ENCODE measurements around the gene PDZK1IP1. TPM values are rescaled to one million over a fixed set of nuclear protein-coding genes. Genes with fewer than 3 reads are reported as not detected.

PDZK1IP1 gene
- total and polyA plus RNA-seq, 2 donors (not counting 3 experiments of a cell fraction or from before 2014, with no cell fraction given) = 0.52 TPM; not detected in 1

DNA sequence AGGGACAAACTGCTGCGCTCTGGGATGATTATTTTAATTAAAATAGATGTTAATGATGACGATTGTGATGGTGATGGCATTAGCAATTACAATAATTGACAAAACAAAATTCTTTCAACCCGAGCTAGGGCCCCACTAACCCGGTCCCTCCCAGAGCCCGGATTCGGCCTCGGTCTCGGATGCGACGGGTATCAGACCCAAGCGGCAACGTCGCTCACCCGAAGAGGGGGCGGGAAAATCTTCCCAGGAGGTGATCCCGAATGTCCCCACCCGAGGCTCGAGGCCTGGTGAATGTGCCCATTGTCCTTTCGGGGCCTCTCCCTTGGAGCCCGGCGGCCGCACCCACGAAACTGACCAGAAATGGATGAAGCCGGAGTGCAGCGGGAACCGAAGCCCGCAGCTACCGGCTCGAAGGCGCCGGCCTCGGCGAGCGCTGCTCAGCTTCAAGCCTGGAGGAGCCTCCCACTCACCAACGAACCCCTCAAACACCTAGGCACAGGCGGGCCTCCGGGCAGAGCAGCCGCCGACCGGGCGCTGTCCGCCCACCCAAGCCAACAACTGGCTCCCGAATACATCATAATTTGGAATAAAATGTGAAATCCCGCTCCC, 41.0 kb upstream of the PDZK1IP1 start:
- H2AFZ ChIP-seq (ENCODE audit: low read depth, low read length) = no peak overlapping the region
- H3K9me1 ChIP-seq (replicated peaks; ENCODE audit: control insufficient read depth, extremely low read depth, insufficient read depth, low read length) = no peaks in the 10 kb centered on the region
- no peaks in the 10 kb centered on the region for H3K9me3 ChIP-seq (replicated peaks; ENCODE audit: control insufficient read depth, insufficient read depth, low read length)
- intact Hi-C loops (cut with micrococcal nuclease) = no loop called here
- peak overlapping the region; percentile 62 to 94 (median 93) for H3K4me3 ChIP-seq (replicated peaks in 1 of 3; ENCODE audit: insufficient read depth in 1 of 3, low read depth in 1 of 3, low read length in 3 of 3)
- TF ChIP-seq FOS (IDR thresholded peaks at IDR 0.05; ENCODE audit: borderline replicate concordance, insufficient read depth, low read length) (no peak), GATA2 (IDR thresholded peaks at IDR 0.05; ENCODE audit: insufficient read depth, insufficient read length, low read depth, low read length) (no peak), MYC (IDR thresholded peaks at IDR 0.05; ENCODE audit: low read depth, low read length) (no peak), EZH2 (IDR thresholded peaks at IDR 0.05; ENCODE audit: borderline replicate concordance, low read depth, low read length, severe bottlenecking) (no peak), JUN (IDR thresholded peaks at IDR 0.05; ENCODE audit: borderline replicate concordance, insufficient read depth, insufficient read length, low read depth) (no peak), POLR2AphosphoS5 (IDR thresholded peaks at IDR 0.05; ENCODE audit: insufficient read depth, low read depth, low read length) (no peak), POLR2A (IDR thresholded peaks at IDR 0.05; ENCODE audit: low read depth, low read length) (no peak)
- TF ChIP-seq, protein P1, sequence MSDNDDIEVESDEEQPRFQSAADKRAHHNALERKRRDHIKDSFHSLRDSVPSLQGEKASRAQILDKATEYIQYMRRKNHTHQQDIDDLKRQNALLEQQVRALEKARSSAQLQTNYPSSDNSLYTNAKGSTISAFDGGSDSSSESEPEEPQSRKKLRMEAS (IDR thresholded peaks at IDR 0.05; ENCODE audit: insufficient read depth, insufficient read length) = no peak
- TF ChIP-seq, protein P2, sequence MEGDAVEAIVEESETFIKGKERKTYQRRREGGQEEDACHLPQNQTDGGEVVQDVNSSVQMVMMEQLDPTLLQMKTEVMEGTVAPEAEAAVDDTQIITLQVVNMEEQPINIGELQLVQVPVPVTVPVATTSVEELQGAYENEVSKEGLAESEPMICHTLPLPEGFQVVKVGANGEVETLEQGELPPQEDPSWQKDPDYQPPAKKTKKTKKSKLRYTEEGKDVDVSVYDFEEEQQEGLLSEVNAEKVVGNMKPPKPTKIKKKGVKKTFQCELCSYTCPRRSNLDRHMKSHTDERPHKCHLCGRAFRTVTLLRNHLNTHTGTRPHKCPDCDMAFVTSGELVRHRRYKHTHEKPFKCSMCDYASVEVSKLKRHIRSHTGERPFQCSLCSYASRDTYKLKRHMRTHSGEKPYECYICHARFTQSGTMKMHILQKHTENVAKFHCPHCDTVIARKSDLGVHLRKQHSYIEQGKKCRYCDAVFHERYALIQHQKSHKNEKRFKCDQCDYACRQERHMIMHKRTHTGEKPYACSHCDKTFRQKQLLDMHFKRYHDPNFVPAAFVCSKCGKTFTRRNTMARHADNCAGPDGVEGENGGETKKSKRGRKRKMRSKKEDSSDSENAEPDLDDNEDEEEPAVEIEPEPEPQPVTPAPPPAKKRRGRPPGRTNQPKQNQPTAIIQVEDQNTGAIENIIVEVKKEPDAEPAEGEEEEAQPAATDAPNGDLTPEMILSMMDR (IDR thresholded peaks at IDR 0.05; ENCODE audit: extremely low read depth in 1 of 2, insufficient read depth in 1 of 2, low read depth in 1 of 2, low read length in 2 of 2) = no peak
- BruUV-seq (replicated peaks) = no TSS peak
- H3K4me1 ChIP-seq (ENCODE audit: control insufficient read depth, extremely low read depth, insufficient read depth, low read length) = peaks cover 54% of the 10 kb centered on the region
- peaks cover 58% of the 10 kb centered on the region for H3K79me2 ChIP-seq (ENCODE audit: control insufficient read depth, insufficient read depth, low read length)
- ChIA-PET POLR2A (no interaction called here), CTCF (interaction anchor here (1.0 to 7.0 kb wide), 4 partner anchors 32 to 52 kb away, joined by 3 to 76 read pairs (median 6); no protein-coding TSS in a partner anchor)
- no peaks in the 10 kb centered on the region for H3K27me3 ChIP-seq (ENCODE audit: control insufficient read depth in 2 of 2, insufficient read depth in 2 of 2, low read length in 2 of 2)
- H3K36me3 ChIP-seq (ENCODE audit: control insufficient read depth in 2 of 2, extremely low read depth in 1 of 2, insufficient read depth in 2 of 2, low read length in 2 of 2) = no peaks in the 10 kb centered on the region
- dilution Hi-C loops (cut with MboI; ENCODE audit: extremely low pct_ligation_motif_present, low sequenced_read_pairs) = no loop called here
- DNase-seq (ENCODE audit: low read depth, low spot score) (no peak), FAIRE-seq (peak; percentile 52)
- H3K9ac ChIP-seq (replicated peaks; ENCODE audit: extremely low read depth, insufficient read depth, low read length) = peak overlapping the region; percentile 94
- H3K4me2 ChIP-seq (ENCODE audit: insufficient read depth, low read length) = peak overlapping the region; percentile 97
- H4K20me1 ChIP-seq (replicated peaks; ENCODE audit: control insufficient read depth, extremely low read depth, insufficient read depth, low read length) = no peaks in the 10 kb centered on the region
- peak overlapping the region; percentile 82 for H3K27ac ChIP-seq (ENCODE audit: insufficient read depth, low read depth, low read length)
